LNCaP clone FGC (cell line): ENCODE measurements around the gene KLHL29.

ENCODE experiments used
- DNase-seq: peaks from one replicate; pipeline ENCODE4 v3.0.0-alpha.2; 2011; ENCODE audit warnings: low read depth
- H3K4me3 ChIP-seq: 2 replicates; pipeline ENCODE4 v1.5.1; 2011; ENCODE audit warnings: mild to moderate bottlenecking, low read depth, low read length, control low read depth
- CTCF ChIP-seq: IDR thresholded peaks from 2 replicates; pipeline ENCODE4 v1.5.1; 2012; ENCODE audit warnings: mild to moderate bottlenecking; ENCODE audit not compliant: control insufficient read depth, insufficient read depth; ENCODE audit errors: extremely low read depth

KLHL29 gene

GRCh38 chr2:23681356-23682140, 296.6 kb downstream of the KLHL29 start:
- no peak overlapping the region for H3K4me3 ChIP-seq
- no peak for DNase-seq
- no peak for TF ChIP-seq CTCF

- DNase-seq = no peak
- no peak for TF ChIP-seq CTCF
These were observed 297.5 kb downstream of the KLHL29 start for GRCh38 chr2:23682481-23682880.

GRCh38 chr2:23683001-23683400, 298.0 kb downstream of the KLHL29 start:
- no peak for TF ChIP-seq CTCF
- no peak overlapping the region for H3K4me3 ChIP-seq
- no peak for DNase-seq

More at GRCh38 chr2:23682481-23682880, 297.5 kb downstream of the KLHL29 start:
- H3K4me3 ChIP-seq = no peak overlapping the region

GRCh38 chr2:23684395-23685176, 299.6 kb downstream of the KLHL29 start:
- H3K4me3 ChIP-seq = no peak overlapping the region
- no peak for TF ChIP-seq CTCF
- DNase-seq = no peak

GRCh38 chr2:23685181-23685580, 300.2 kb downstream of the KLHL29 start:
- no peak for DNase-seq
- no peak overlapping the region for H3K4me3 ChIP-seq
- TF ChIP-seq CTCF = no peak

GRCh38 chr2:23685706-23686105, 300.7 kb downstream of the KLHL29 start:
- H3K4me3 ChIP-seq = no peak overlapping the region
- no peak for TF ChIP-seq CTCF
- DNase-seq = no peak
